GM10248 (cell line): Measurements from ENCODE around the gene PYROXD2.
"Not testable (repeated sequence)": the region's sequence is repeated elsewhere in the genome, so short reads cannot be mapped to it uniquely, and the experiment has no call there.

Experiments used
- CTCF ChIA-PET: fragments of 300-600 bp; sonication (Branson Sonifier 250); formaldehyde crosslinking; extraction: SDS; loops from one replicate; lab custom pipeline; 2021; ENCODE audit warnings: antibody characterized with exemption; lab: Yijun Ruan, JAX
- POLR2A ChIA-PET: fragments of 350-650 bp; sonication (Branson Sonifier 250); formaldehyde crosslinking; extraction: SDS; loops from one replicate; lab custom pipeline; 2020; ENCODE audit warnings: antibody characterized with exemption; lab: Yijun Ruan, JAX
- DNase-seq: peaks from one replicate; pipeline ENCODE4 v3.0.0; 2012; ENCODE audit errors: extremely low spot score
- CTCF ChIP-seq: IDR thresholded peaks from 2 replicates; pipeline ENCODE4 v1.5.1; 2012; ENCODE audit warnings: mild to moderate bottlenecking, low read depth; ENCODE audit errors: extremely low read depth, missing control alignments, control extremely low read depth

PYROXD2 gene

GRCh38 chr10:98346847-98347246 is 68.1 kb downstream of the PYROXD2 start:
- TF ChIP-seq CTCF, result no peak
- ChIA-PET CTCF (no interaction called here), POLR2A (no interaction called here)

GRCh38 chr10:98344589-98345038 is 70.4 kb downstream of the PYROXD2 start:
- DNase-seq, result no peak
- CTCF ChIA-PET, result no interaction called here
- POLR2A ChIA-PET, result no interaction called here
- TF ChIP-seq CTCF, result no peak

More at GRCh38 chr10:98346847-98347246, 68.1 kb downstream of the PYROXD2 start:
- DNase-seq, result no peak

GRCh38 chr10:98341701-98342100 is 73.3 kb downstream of the PYROXD2 start:
- DNase-seq, POLR2A ChIA-PET: not testable (repeated sequence)
- CTCF ChIA-PET, result interaction anchor here (1.1 kb wide), 1 partner anchor 9 kb away, joined by 3 read pairs; no protein-coding TSS in a partner anchor

GRCh38 chr10:98340940-98341310 is 74.1 kb downstream of the PYROXD2 start:
- no peak for DNase-seq
- TF ChIP-seq CTCF, result no peak
- ChIA-PET POLR2A (no interaction called here), CTCF (interaction anchor here (0.6 to 2.2 kb wide), 5 partner anchors 10 to 86 kb away, joined by 3 to 7 read pairs (median 3); no protein-coding TSS in a partner anchor)

- ChIA-PET CTCF (interaction anchor here (0.6 to 2.2 kb wide), 6 partner anchors 11 to 170 kb away, joined by 3 to 7 read pairs (median 3); no protein-coding TSS in a partner anchor), POLR2A (no interaction called here)
- DNase-seq, result no peak
- no peak for TF ChIP-seq CTCF
These were observed 74.6 kb downstream of the PYROXD2 start for GRCh38 chr10:98340261-98340939.

- no peak for DNase-seq
- CTCF ChIA-PET, result interaction anchor here (1.0 to 2.2 kb wide), 4 partner anchors 11 to 169 kb away, joined by 3 to 7 read pairs (median 4); no protein-coding TSS in a partner anchor
- TF ChIP-seq CTCF, result no peak
- POLR2A ChIA-PET, result no interaction called here
These were observed 75.2 kb downstream of the PYROXD2 start for GRCh38 chr10:98339799-98340198.

- no peak for DNase-seq
- no peak for TF ChIP-seq CTCF
- CTCF ChIA-PET, result interaction anchor here (1.6 to 2.2 kb wide), 2 partner anchors 11 to 30 kb away, joined by 3 to 7 read pairs; no protein-coding TSS in a partner anchor
- POLR2A ChIA-PET, result no interaction called here
These were observed 76.1 kb downstream of the PYROXD2 start for GRCh38 chr10:98338896-98339295.
